CD14-positive monocyte (primary cell): ENCODE results near the gene MACF1. TPM values are rescaled to one million over a fixed set of nuclear protein-coding genes. Genes with fewer than 3 reads are reported as not detected.

ENCODE experiments used
- DNase-seq, 3 donors: peaks; one replicate each; pipeline ENCODE4 v3.0.0-alpha.2; 2011 to 2022
- H2AFZ ChIP-seq: 2 replicates; pipeline ENCODE4 v1.6.0; 2012; ENCODE audit warnings: mild to moderate bottlenecking, low read depth, low read length, inconsistent platforms; ENCODE audit not compliant: insufficient read depth, poor library complexity, severe bottlenecking
- H3K27ac ChIP-seq, 2 donors: 1 replicate in 1 of 2; 2 replicates in 1 of 2; pipeline ENCODE4 v1.5.1; 2012 to 2013; ENCODE audit warnings: low read length in 2 of 2, control low read depth in 1 of 2, inconsistent platforms in 1 of 2, low read depth in 1 of 2, mild to moderate bottlenecking in 1 of 2
- H3K27me3 ChIP-seq, 2 donors: one replicate each; pipeline versions ENCODE4 v1.6.0 to v1.6.1; 2011 to 2013; ENCODE audit warnings: low read length in 2 of 2; ENCODE audit not compliant: control insufficient read depth in 2 of 2, insufficient read depth in 2 of 2
- H3K36me3 ChIP-seq, 2 donors: replicated peaks in 1 of 2; 1 replicate in 1 of 2; 2 replicates in 1 of 2; pipeline versions ENCODE4 v1.5.1 to v1.6.1; 2012 to 2013; ENCODE audit warnings: low read length in 2 of 2, control low read depth in 1 of 2, inconsistent platforms in 1 of 2, mild to moderate bottlenecking in 1 of 2; ENCODE audit not compliant: insufficient read depth in 2 of 2, control insufficient read depth in 1 of 2
- H3K4me1 ChIP-seq, 2 donors: 1 replicate in 1 of 2; 2 replicates in 1 of 2; pipeline versions ENCODE4 v1.5.1 to v1.6.1; 2012 to 2013; ENCODE audit warnings: low read length in 2 of 2, control low read depth in 1 of 2, inconsistent platforms in 1 of 2, mild to moderate bottlenecking in 1 of 2, moderate library complexity in 1 of 2; ENCODE audit not compliant: insufficient read depth in 2 of 2, control insufficient read depth in 1 of 2
- H3K4me2 ChIP-seq: replicated peaks from 2 replicates; pipeline ENCODE3; 2012; ENCODE audit warnings: low read length, moderate library complexity, mild to moderate bottlenecking; ENCODE audit not compliant: poor library complexity, severe bottlenecking; ENCODE audit errors: extremely low read depth
- H3K4me3 ChIP-seq, 3 experiments: fragments of 200-600 bp in 1 of 3; sonication (generic) in 1 of 3; replicated peaks in 1 of 3; 1 replicate in 2 of 3; 2 replicates in 1 of 3; pipeline ENCODE4 v1.5.1; 2011 to 2013; ENCODE audit warnings: low read length in 3 of 3, mild to moderate bottlenecking in 3 of 3, control low read depth in 2 of 3, low read depth in 2 of 3, inconsistent platforms in 1 of 3, moderate library complexity in 1 of 3
- H3K79me2 ChIP-seq: 2 replicates; pipeline ENCODE4 v1.6.0; 2012; ENCODE audit warnings: mild to moderate bottlenecking, control low read depth, inconsistent platforms, low read length, moderate library complexity; ENCODE audit not compliant: insufficient read depth
- H3K9ac ChIP-seq: 2 replicates; pipeline ENCODE4 v1.6.0; 2017; ENCODE audit warnings: low read length, mild to moderate bottlenecking; ENCODE audit not compliant: insufficient read depth, poor library complexity, severe bottlenecking
- H3K9me3 ChIP-seq, 2 donors: replicated peaks in 1 of 2; 1 replicate in 1 of 2; 2 replicates in 1 of 2; pipeline versions ENCODE4 v1.5.1 to v1.6.1; 2012 to 2013; ENCODE audit warnings: low read length in 2 of 2, control low read depth in 1 of 2; ENCODE audit not compliant: control insufficient read depth in 1 of 2, insufficient read depth in 1 of 2
- H4K20me1 ChIP-seq: 2 replicates; pipeline ENCODE4 v1.6.0; 2012; ENCODE audit warnings: mild to moderate bottlenecking, low read length, control low read depth, moderate library complexity; ENCODE audit not compliant: insufficient read depth
- H3K27ac Mint-ChIP-seq, 7 donors: one replicate each; pipeline ENCODE4 v1.8.0; 2020; ENCODE audit warnings: mild to moderate bottlenecking in 7 of 7, mixed read lengths in 7 of 7, moderate library complexity in 6 of 7, inconsistent platforms in 2 of 7
- H3K27me3 Mint-ChIP-seq, 3 donors: one replicate each; pipeline ENCODE4 v1.8.0; 2021 to 2022; ENCODE audit warnings: low read depth in 3 of 3, mild to moderate bottlenecking in 3 of 3, mixed read lengths in 3 of 3, moderate library complexity in 3 of 3, inconsistent platforms in 1 of 3
- H3K36me3 Mint-ChIP-seq, 2 donors: one replicate each; pipeline ENCODE4 v1.8.0; 2020; ENCODE audit warnings: mixed read lengths in 2 of 2, inconsistent platforms in 1 of 2, mild to moderate bottlenecking in 1 of 2
- H3K4me1 Mint-ChIP-seq: one replicate; pipeline ENCODE4 v1.8.0; 2020; ENCODE audit warnings: mild to moderate bottlenecking, mixed read lengths
- H3K4me3 Mint-ChIP-seq, 2 donors: one replicate each; pipeline ENCODE4 v1.8.0; 2020; ENCODE audit warnings: mild to moderate bottlenecking in 2 of 2, mixed read lengths in 2 of 2, moderate library complexity in 1 of 2
- H3K9me3 Mint-ChIP-seq, 7 donors: one replicate each; pipeline ENCODE4 v1.8.0; 2020 to 2022; ENCODE audit warnings: mixed read lengths in 7 of 7, mild to moderate bottlenecking in 6 of 7, moderate library complexity in 6 of 7, inconsistent platforms in 2 of 7
- WGBS: methylation state at CpG from one replicate; pipeline ENCODE4 v1.1.5; 2013; ENCODE audit warnings: missing lambda C conversion rate; ENCODE audit not compliant: insufficient coverage; 5-methylcytosine and 5-hydroxymethylcytosine counted together
- intact Hi-C, 2 donors: fragments of 100-400 bp; cut with micrococcal nuclease; formaldehyde crosslinking; loops; one replicate each; pipeline versions ENCODE4 v1.15.0 to v1.15.1; 2023
- polyA plus RNA-seq, 3 donors: library from polyadenylated mRNA; depleted of rRNA in 1 of 3; unstranded in 2 of 3; stranded (reverse) in 1 of 3; fragments of 300-500 nt in 2 of 3; fragments of >200 nt in 1 of 3; fragmentation: Illumina TruSeq in 2 of 3; gene quantifications; 1 replicate in 2 of 3; 2 replicates in 1 of 3; pipeline ENCODE4 v1.2.3, GENCODE V29; 2012 to 2021
- TF ChIP-seq, protein P1 (sequence below): fragments of 200-600 bp; IDR thresholded peaks from one replicate; pipeline ENCODE4 v1.8.0; 2022; ENCODE audit warnings: antibody characterized with exemption, mild to moderate bottlenecking

Gene MACF1
- polyA plus RNA-seq, 3 donors: 3.4 to 36.8 (median 4.5) TPM

DNA sequence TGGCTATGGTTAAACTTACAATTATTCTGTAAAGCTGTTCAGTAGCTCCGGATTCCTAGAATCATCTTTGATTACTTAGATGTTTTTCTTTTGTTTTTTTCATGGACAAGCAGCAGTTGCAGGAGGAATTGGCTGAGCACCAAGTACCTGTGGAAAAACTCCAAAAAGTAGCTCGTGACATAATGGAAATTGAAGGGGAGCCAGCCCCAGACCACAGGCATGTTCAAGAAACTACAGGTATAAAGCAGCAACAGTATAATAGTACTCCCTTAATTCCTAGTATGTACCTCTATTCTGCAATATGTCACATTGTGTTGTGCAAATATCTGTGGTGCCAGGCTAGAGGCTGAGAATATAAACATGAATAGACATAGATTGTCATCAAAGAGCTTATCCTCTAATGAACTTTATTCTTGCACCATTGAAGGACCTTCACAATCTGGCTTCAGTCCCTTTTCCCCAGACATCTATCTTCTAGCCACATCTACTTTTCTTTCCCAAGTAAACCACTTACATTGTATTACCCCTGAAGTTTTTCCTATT is 154.6 kb downstream of the MACF1 start:
- TF ChIP-seq, protein P1, sequence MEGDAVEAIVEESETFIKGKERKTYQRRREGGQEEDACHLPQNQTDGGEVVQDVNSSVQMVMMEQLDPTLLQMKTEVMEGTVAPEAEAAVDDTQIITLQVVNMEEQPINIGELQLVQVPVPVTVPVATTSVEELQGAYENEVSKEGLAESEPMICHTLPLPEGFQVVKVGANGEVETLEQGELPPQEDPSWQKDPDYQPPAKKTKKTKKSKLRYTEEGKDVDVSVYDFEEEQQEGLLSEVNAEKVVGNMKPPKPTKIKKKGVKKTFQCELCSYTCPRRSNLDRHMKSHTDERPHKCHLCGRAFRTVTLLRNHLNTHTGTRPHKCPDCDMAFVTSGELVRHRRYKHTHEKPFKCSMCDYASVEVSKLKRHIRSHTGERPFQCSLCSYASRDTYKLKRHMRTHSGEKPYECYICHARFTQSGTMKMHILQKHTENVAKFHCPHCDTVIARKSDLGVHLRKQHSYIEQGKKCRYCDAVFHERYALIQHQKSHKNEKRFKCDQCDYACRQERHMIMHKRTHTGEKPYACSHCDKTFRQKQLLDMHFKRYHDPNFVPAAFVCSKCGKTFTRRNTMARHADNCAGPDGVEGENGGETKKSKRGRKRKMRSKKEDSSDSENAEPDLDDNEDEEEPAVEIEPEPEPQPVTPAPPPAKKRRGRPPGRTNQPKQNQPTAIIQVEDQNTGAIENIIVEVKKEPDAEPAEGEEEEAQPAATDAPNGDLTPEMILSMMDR: no peak
- H3K27me3 Mint-ChIP-seq: peaks cover 0 to 1% (median 0%) of the 10 kb centered on the region in 3 donors
- no peaks in the 10 kb centered on the region for H3K9me3 ChIP-seq
- WGBS: no CpG with 5 or more reads among the region's 2 CpGs
- H3K27ac Mint-ChIP-seq: no peak overlapping the region
- H3K4me3 Mint-ChIP-seq: no peak overlapping the region
- H3K36me3 Mint-ChIP-seq: peaks cover 74 to 87% of the 10 kb centered on the region in 2 donors
- no peak for DNase-seq
- peaks cover 74 to 93% of the 10 kb centered on the region in 2 donors for H3K36me3 ChIP-seq
- peaks cover 7 to 13% of the 10 kb centered on the region in 2 donors for H3K4me1 ChIP-seq
- no peaks in the 10 kb centered on the region for H4K20me1 ChIP-seq
- H3K4me2 ChIP-seq: no peak overlapping the region
- no peak overlapping the region for H3K4me3 ChIP-seq
- no peaks in the 10 kb centered on the region for H3K9me3 Mint-ChIP-seq
- H2AFZ ChIP-seq: no peak overlapping the region
- H3K27ac ChIP-seq: no peak overlapping the region
- peaks cover 13% of the 10 kb centered on the region for H3K4me1 Mint-ChIP-seq
- intact Hi-C loops: no loop called here
- no peaks in the 10 kb centered on the region for H3K79me2 ChIP-seq
- no peaks in the 10 kb centered on the region for H3K27me3 ChIP-seq
- H3K9ac ChIP-seq: no peak overlapping the region

DNA sequence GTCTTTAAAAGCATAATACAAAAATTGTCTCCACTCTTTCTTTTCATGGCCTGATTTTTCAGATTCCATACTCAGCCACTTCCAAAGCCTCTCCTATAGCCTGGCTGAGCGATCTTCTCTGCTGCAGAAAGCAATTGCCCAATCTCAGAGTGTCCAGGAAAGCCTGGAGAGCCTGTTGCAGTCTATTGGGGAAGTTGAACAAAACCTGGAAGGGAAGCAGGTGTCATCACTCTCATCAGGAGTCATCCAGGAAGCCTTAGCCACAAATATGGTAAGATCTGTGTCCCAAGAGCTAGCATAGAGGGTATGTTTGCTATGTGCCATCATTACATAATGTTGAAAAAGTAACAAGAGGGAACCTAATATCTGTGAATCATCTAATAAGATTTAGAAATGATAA is 156.2 kb downstream of the MACF1 start:
- no peak overlapping the region for H3K4me3 Mint-ChIP-seq
- TF ChIP-seq, protein P1: no peak
- Histone ChIP-seq H3K79me2 (no peaks in the 10 kb centered on the region), H3K9ac (peak overlapping the region; percentile 36), H3K9me3 (no peaks in the 10 kb centered on the region), H3K27ac (peak overlapping the region in 1 of 2 donors; percentile 47), H3K4me1 (peaks cover 7 to 13% of the 10 kb centered on the region in 2 donors), H4K20me1 (no peaks in the 10 kb centered on the region), H2AFZ (no peak overlapping the region), H3K4me3 (no peak overlapping the region), H3K36me3 (peaks cover 65 to 87% of the 10 kb centered on the region in 2 donors), H3K4me2 (no peak overlapping the region), H3K27me3 (no peaks in the 10 kb centered on the region)
- no CpG with 5 or more reads among the region's 1 CpG for WGBS
- DNase-seq: peak; percentile 29 to 80 (median 33)
- H3K36me3 Mint-ChIP-seq: peaks cover 77 to 91% of the 10 kb centered on the region in 2 donors
- intact Hi-C loops: no loop called here
- peaks cover 0 to 1% (median 0%) of the 10 kb centered on the region in 3 donors for H3K27me3 Mint-ChIP-seq
- peak overlapping the region in 5 of 7 donors; percentile 31 to 74 (median 55) for H3K27ac Mint-ChIP-seq
- peaks cover 13% of the 10 kb centered on the region for H3K4me1 Mint-ChIP-seq
- H3K9me3 Mint-ChIP-seq: no peaks in the 10 kb centered on the region
